ENCODE results near the gene ACR. TPM values are rescaled to one million over a fixed set of nuclear protein-coding genes. Genes with fewer than 3 reads are reported as not detected.

The ACR gene
- total and polyA plus RNA-seq, 2 of the 13 experiments (the other 11 are each of a cell fraction or from before 2014, with no cell fraction given): 0.15 TPM; not detected in 1

- Histone ChIP-seq H3K79me2 (ENCODE audit: insufficient read depth, low read length) (no peaks in the 10 kb centered on the region), H2AFZ (ENCODE audit: low read length) (no peak overlapping the region), H3K4me2 (ENCODE audit: low read depth, low read length) (no peak overlapping the region), H3K4me1 (ENCODE audit: insufficient read depth, low read length) (no peaks in the 10 kb centered on the region), H3K27ac (ENCODE audit: extremely low read length, insufficient read depth, low read length) (no peak overlapping the region), H3K36me3 (replicated peaks in 1 of 2; ENCODE audit: control insufficient read depth in 1 of 2, insufficient read depth in 2 of 2, low read length in 2 of 2) (peaks cover 0 to 3% of the 10 kb centered on the region in 2 experiments; a peak in 2 of 5 replicates), H3K9me3 (ENCODE audit: low read length) (no peaks in the 10 kb centered on the region), H3K9ac (ENCODE audit: insufficient read depth, low read depth, low read length) (no peak overlapping the region), H3K4me3 (replicated peaks in 1 of 3; ENCODE audit: insufficient read depth in 1 of 3, low read depth in 2 of 3, low read length in 3 of 3) (no peak overlapping the region), H3K27me3 (ENCODE audit: control insufficient read depth in 1 of 2, insufficient read depth in 2 of 2, low read length in 2 of 2) (no peaks in the 10 kb centered on the region; a peak in 1 of 5 replicates), H4K20me1 (ENCODE audit: insufficient read depth, low read length) (no peaks in the 10 kb centered on the region)
- intact Hi-C loops (cut with micrococcal nuclease; ENCODE audit: unreplicated experiment) (no loop called here), in situ Hi-C loops (cut with HindIII; ENCODE audit: extremely low pct_ligation_motif_present, low pct_unique_long_range_greater_than_20kb) (no loop called here)
- no TSS peak for BruUV-seq (replicated peaks)
- 94% methylated on average over 12 of the region's 12 CpGs for WGBS (ENCODE audit: low lambda C conversion rate)
- DNase-seq (ENCODE audit: low spot score) (no peak), FAIRE-seq (no peak), ATAC-seq (no peak)
- ChIA-PET CTCF (ENCODE audit: low intra/inter-chr PET ratio, low total read pairs) (interaction anchor here (1.4 kb wide), 1 partner anchor 42 kb away, joined by 5 read pairs; no protein-coding TSS in a partner anchor), POLR2A (no interaction called here)
- TF ChIP-seq, protein P1, sequence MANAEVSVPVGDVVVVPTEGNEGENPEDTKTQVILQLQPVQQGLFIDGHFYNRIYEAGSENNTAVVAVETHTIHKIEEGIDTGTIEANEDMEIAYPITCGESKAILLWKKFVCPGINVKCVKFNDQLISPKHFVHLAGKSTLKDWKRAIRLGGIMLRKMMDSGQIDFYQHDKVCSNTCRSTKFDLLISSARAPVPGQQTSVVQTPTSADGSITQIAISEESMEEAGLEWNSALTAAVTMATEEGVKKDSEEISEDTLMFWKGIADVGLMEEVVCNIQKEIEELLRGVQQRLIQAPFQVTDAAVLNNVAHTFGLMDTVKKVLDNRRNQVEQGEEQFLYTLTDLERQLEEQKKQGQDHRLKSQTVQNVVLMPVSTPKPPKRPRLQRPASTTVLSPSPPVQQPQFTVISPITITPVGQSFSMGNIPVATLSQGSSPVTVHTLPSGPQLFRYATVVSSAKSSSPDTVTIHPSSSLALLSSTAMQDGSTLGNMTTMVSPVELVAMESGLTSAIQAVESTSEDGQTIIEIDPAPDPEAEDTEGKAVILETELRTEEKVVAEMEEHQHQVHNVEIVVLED (CRISPR knock-in tag; IDR thresholded peaks at IDR 0.05; ENCODE audit: borderline replicate concordance): no peak
- TF ChIP-seq FOXC1 (CRISPR knock-in tag; IDR thresholded peaks at IDR 0.05; ENCODE audit: borderline replicate concordance) (no peak), ZNF687 (CRISPR knock-in tag; IDR thresholded peaks at IDR 0.05) (no peak), ONECUT2 (CRISPR knock-in tag; IDR thresholded peaks at IDR 0.05) (no peak), FOXK1 (CRISPR knock-in tag; IDR thresholded peaks at IDR 0.05; ENCODE audit: borderline replicate concordance, low read depth) (no peak), ZNF292 (CRISPR knock-in tag; IDR thresholded peaks at IDR 0.05; ENCODE audit: borderline replicate concordance, low read depth) (no peak), POGZ (CRISPR knock-in tag; IDR thresholded peaks at IDR 0.05) (no peak), HMG20A (CRISPR knock-in tag; IDR thresholded peaks at IDR 0.05; ENCODE audit: borderline replicate concordance) (no peak), POLR2G (IDR thresholded peaks at IDR 0.05; ENCODE audit: low read depth, low read length) (no peak), ZNF484 (CRISPR knock-in tag; IDR thresholded peaks at IDR 0.05; ENCODE audit: borderline replicate concordance, low read depth) (no peak)
- TF ChIP-seq, protein P2, sequence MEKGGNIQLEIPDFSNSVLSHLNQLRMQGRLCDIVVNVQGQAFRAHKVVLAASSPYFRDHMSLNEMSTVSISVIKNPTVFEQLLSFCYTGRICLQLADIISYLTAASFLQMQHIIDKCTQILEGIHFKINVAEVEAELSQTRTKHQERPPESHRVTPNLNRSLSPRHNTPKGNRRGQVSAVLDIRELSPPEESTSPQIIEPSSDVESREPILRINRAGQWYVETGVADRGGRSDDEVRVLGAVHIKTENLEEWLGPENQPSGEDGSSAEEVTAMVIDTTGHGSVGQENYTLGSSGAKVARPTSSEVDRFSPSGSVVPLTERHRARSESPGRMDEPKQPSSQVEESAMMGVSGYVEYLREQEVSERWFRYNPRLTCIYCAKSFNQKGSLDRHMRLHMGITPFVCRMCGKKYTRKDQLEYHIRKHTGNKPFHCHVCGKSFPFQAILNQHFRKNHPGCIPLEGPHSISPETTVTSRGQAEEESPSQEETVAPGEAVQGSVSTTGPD (CRISPR knock-in tag; IDR thresholded peaks at IDR 0.05): no peak
- TF ChIP-seq, protein P3, sequence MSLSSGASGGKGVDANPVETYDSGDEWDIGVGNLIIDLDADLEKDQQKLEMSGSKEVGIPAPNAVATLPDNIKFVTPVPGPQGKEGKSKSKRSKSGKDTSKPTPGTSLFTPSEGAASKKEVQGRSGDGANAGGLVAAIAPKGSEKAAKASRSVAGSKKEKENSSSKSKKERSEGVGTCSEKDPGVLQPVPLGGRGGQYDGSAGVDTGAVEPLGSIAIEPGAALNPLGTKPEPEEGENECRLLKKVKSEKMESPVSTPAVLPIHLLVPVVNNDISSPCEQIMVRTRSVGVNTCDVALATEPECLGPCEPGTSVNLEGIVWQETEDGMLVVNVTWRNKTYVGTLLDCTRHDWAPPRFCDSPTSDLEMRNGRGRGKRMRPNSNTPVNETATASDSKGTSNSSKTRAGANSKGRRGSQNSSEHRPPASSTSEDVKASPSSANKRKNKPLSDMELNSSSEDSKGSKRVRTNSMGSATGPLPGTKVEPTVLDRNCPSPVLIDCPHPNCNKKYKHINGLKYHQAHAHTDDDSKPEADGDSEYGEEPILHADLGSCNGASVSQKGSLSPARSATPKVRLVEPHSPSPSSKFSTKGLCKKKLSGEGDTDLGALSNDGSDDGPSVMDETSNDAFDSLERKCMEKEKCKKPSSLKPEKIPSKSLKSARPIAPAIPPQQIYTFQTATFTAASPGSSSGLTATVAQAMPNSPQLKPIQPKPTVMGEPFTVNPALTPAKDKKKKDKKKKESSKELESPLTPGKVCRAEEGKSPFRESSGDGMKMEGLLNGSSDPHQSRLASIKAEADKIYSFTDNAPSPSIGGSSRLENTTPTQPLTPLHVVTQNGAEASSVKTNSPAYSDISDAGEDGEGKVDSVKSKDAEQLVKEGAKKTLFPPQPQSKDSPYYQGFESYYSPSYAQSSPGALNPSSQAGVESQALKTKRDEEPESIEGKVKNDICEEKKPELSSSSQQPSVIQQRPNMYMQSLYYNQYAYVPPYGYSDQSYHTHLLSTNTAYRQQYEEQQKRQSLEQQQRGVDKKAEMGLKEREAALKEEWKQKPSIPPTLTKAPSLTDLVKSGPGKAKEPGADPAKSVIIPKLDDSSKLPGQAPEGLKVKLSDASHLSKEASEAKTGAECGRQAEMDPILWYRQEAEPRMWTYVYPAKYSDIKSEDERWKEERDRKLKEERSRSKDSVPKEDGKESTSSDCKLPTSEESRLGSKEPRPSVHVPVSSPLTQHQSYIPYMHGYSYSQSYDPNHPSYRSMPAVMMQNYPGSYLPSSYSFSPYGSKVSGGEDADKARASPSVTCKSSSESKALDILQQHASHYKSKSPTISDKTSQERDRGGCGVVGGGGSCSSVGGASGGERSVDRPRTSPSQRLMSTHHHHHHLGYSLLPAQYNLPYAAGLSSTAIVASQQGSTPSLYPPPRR (CRISPR knock-in tag; IDR thresholded peaks at IDR 0.05; ENCODE audit: borderline replicate concordance): no peak
Measured at GRCh38 chr22:50732681-50733080, 5.3 kb upstream of the ACR start.

Data from HepG2 (cell line).